Sigmoid colon (tissue), 4 donors: ENCODE data around the gene RGS18.

Experiments used
- POLR2A ChIP-seq, 2 donors: fragments of 450-650 bp; IDR thresholded peaks; one replicate each; pipeline ENCODE4 v1.6.1; 2016; ENCODE audit warnings: antibody characterized with exemption in 2 of 2, mild to moderate bottlenecking in 2 of 2, moderate library complexity in 2 of 2
- POLR2AphosphoS5 ChIP-seq, 4 donors: sonication (generic); formaldehyde crosslinking; IDR thresholded peaks; one replicate each; pipeline ENCODE4 v1.6.1; 2017; ENCODE audit warnings: antibody characterized with exemption in 4 of 4
- TF ChIP-seq, protein P1 (sequence below), 4 experiments: fragments of 450-650 bp in 3 of 4; fragments of 200-600 bp in 1 of 4; IDR thresholded peaks; one replicate each; pipeline ENCODE4 v1.5.1; 2016 to 2019; ENCODE audit warnings: antibody characterized with exemption in 4 of 4, mild to moderate bottlenecking in 3 of 4, moderate library complexity in 2 of 4

DNA sequence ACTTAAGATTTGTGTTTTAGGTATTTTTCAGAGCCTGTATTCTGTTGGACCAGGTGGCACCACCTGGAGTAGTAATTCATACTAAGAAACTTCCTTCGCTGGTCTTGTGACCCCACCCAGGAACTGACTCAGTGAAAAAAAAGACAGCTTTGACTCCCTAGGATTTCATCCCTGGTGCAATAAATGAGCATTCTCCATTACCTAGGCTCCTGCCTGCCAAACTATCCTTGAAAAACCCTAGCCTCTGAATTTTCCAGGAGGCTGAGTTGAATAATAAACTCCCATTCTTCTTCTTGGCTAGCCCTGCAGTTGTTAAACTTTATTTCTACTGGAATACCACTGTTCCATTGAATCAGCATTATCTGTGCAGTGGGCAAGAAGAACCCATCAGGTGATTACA is 10.6 kb upstream of the RGS18 start:
- TF ChIP-seq POLR2A (IDR thresholded peaks at IDR 0.05), result no peak
- TF ChIP-seq POLR2AphosphoS5 (IDR thresholded peaks at IDR 0.05), result no peak
- TF ChIP-seq, protein P1, sequence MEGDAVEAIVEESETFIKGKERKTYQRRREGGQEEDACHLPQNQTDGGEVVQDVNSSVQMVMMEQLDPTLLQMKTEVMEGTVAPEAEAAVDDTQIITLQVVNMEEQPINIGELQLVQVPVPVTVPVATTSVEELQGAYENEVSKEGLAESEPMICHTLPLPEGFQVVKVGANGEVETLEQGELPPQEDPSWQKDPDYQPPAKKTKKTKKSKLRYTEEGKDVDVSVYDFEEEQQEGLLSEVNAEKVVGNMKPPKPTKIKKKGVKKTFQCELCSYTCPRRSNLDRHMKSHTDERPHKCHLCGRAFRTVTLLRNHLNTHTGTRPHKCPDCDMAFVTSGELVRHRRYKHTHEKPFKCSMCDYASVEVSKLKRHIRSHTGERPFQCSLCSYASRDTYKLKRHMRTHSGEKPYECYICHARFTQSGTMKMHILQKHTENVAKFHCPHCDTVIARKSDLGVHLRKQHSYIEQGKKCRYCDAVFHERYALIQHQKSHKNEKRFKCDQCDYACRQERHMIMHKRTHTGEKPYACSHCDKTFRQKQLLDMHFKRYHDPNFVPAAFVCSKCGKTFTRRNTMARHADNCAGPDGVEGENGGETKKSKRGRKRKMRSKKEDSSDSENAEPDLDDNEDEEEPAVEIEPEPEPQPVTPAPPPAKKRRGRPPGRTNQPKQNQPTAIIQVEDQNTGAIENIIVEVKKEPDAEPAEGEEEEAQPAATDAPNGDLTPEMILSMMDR (IDR thresholded peaks at IDR 0.05), result no peak
